GM21390 (cell line): ENCODE results near the gene DNAJC1.
"Not testable (repeated sequence)": the region's sequence is repeated elsewhere in the genome, so short reads cannot be mapped to it uniquely, and the experiment has no call there.

Source experiments
- ATAC-seq: cut with Tn5 transposase; IDR thresholded peaks from one replicate; pipeline ENCODE4 v1.9.1; 2021; ENCODE audit not compliant: unreplicated experiment

Gene DNAJC1

GRCh38 chr10:22003177-22003963, at the start of gene DNAJC1:
TSS of gene DNAJC1 (minus strand) at chr10:22003730. CDS start at chr10:22003434, 296 bp downstream.
- ATAC-seq: peak; percentile 94

- ATAC-seq: no peak
These were observed 49.5 kb upstream of the DNAJC1 start for GRCh38 chr10:22053048-22053447.

- no peak for ATAC-seq
These were observed 46.1 kb upstream of the DNAJC1 start for GRCh38 chr10:22049635-22050034.

- ATAC-seq: no peak
These were observed 44.3 kb upstream of the DNAJC1 start for GRCh38 chr10:22047812-22048211.

- no peak for ATAC-seq
These were observed 39.8 kb upstream of the DNAJC1 start for GRCh38 chr10:22043327-22043633.

GRCh38 chr10:22042557-22043326, 39.2 kb upstream of the DNAJC1 start:
- ATAC-seq: no peak

- no peak for ATAC-seq
These were observed 30.8 kb upstream of the DNAJC1 start for GRCh38 chr10:22034333-22034732.

GRCh38 chr10:22032268-22032667, 28.7 kb upstream of the DNAJC1 start:
- not testable (repeated sequence) for ATAC-seq

GRCh38 chr10:22030421-22030820, 26.9 kb upstream of the DNAJC1 start:
- ATAC-seq: no peak

GRCh38 chr10:22029445-22030236, 26.1 kb upstream of the DNAJC1 start:
- no peak for ATAC-seq

GRCh38 chr10:22027364-22028238, 24.1 kb upstream of the DNAJC1 start:
- ATAC-seq: no peak

GRCh38 chr10:22026287-22026686, 22.8 kb upstream of the DNAJC1 start:
- no peak for ATAC-seq

GRCh38 chr10:22023508-22023907, 20.0 kb upstream of the DNAJC1 start:
- no peak for ATAC-seq

- no peak for ATAC-seq
These were observed 18.9 kb upstream of the DNAJC1 start for GRCh38 chr10:22022257-22023032.

- not testable (repeated sequence) for ATAC-seq
These were observed 17.6 kb upstream of the DNAJC1 start for GRCh38 chr10:22021144-22021543.

- no peak for ATAC-seq
These were observed 13.9 kb upstream of the DNAJC1 start for GRCh38 chr10:22017283-22018020.

- ATAC-seq: no peak
These were observed 12.6 kb upstream of the DNAJC1 start for GRCh38 chr10:22016046-22016705.

GRCh38 chr10:22010973-22011408, 7.5 kb upstream of the DNAJC1 start:
- ATAC-seq: no peak

GRCh38 chr10:22010539-22010938, 7.0 kb upstream of the DNAJC1 start:
- ATAC-seq: no peak
